Measurements from ENCODE around the gene STK24.

Gene STK24

GRCh38 chr13:98460516-98460915, 116.4 kb downstream of the STK24 start:
- H3K27ac ChIP-seq: no peak overlapping the region
- TF ChIP-seq CTCF (conservative IDR thresholded peaks at IDR 0.05) (no peak), ZFX (IDR thresholded peaks at IDR 0.05) (no peak)

GRCh38 chr13:98459721-98460370, 117.1 kb downstream of the STK24 start:
- no peak for TF ChIP-seq ZFX (IDR thresholded peaks at IDR 0.05)
- H3K27ac ChIP-seq: no peak overlapping the region

- H3K27ac ChIP-seq: no peak overlapping the region
- TF ChIP-seq ZFX (IDR thresholded peaks at IDR 0.05) (no peak), CTCF (conservative IDR thresholded peaks at IDR 0.05) (no peak)
Measured at GRCh38 chr13:98459171-98459681, 117.7 kb downstream of the STK24 start.

DNA sequence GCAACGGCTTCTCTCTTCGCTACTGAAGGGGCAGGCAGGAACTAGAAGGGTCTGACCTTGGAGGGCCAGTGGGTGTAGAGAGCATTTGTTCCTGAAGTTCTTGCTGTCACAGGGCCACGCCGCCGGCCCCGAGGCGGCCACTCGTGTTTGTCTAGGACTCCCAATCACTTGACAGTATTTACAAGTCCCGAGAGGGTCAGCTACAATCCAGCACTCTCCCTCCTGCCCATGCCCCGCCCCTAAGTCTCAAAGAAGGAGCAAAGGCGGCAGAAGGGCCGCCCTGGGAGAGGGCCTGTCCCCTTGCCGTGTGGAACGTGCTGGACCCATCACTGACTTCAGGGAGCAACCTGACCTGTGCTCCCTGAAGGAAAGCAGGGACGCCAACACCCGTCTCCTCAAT, 118.5 kb downstream of the STK24 start:
- no peak overlapping the region for H3K27ac ChIP-seq
- TF ChIP-seq ZFX (IDR thresholded peaks at IDR 0.05) (no peak), CTCF (conservative IDR thresholded peaks at IDR 0.05) (no peak)

GRCh38 chr13:98457053-98457452, 119.9 kb downstream of the STK24 start:
- no peak overlapping the region for H3K27ac ChIP-seq
- TF ChIP-seq CTCF (conservative IDR thresholded peaks at IDR 0.05) (no peak), ZFX (IDR thresholded peaks at IDR 0.05) (no peak)

GRCh38 chr13:98456413-98456845, 120.5 kb downstream of the STK24 start:
- no peak for TF ChIP-seq CTCF (conservative IDR thresholded peaks at IDR 0.05)
- TF ChIP-seq ZFX (IDR thresholded peaks at IDR 0.05): no peak
- no peak overlapping the region for H3K27ac ChIP-seq

- no peak overlapping the region for H3K27ac ChIP-seq
- TF ChIP-seq CTCF (conservative IDR thresholded peaks at IDR 0.05) (no peak), ZFX (IDR thresholded peaks at IDR 0.05) (no peak)
Measured at GRCh38 chr13:98454389-98454881, 122.5 kb downstream of the STK24 start.
